ENCODE measurements around the gene ARAP2.

Gene ARAP2

DNA sequence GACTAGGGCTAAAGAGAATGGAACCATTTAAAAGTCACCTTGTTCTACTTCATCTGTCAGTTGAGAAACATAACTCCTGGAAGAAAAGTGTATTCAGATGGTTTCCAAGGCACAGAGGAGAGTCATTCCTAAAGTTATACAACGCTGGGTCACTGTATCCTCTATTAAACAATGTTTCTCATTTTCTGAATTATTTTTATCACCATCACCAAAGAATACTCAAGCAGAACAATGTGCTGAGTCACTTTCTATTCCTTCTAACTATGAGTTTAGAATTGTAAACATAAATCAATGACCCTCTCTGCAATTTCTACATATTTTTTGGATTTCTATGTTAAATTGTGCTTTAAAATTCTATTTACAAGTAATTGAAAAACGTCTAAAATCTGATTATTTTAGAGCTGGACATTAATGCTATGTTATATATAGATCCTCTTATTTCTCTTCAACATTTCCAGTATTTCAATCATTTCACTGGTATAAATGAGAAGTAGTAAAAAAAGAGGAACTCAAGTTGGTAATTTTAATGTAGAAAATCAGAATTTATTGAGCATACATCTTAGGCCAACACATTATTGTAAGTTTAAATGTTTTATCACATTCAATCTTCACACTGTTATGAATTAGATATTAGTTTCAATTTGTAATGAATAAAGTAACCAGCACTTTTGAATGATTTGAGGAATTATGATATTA lies 44.6 kb upstream of the ARAP2 start:
- H3K36me3 ChIP-seq (ENCODE audit: control insufficient read depth, low read length) = no peaks in the 10 kb centered on the region
- no peaks in the 10 kb centered on the region for H4K20me1 ChIP-seq (ENCODE audit: control insufficient read depth, insufficient read depth, low read depth, low read length)
- no peaks in the 10 kb centered on the region for H3K9me3 ChIP-seq (ENCODE audit: control insufficient read depth, insufficient read depth, low read length)
- TF ChIP-seq, protein P1, sequence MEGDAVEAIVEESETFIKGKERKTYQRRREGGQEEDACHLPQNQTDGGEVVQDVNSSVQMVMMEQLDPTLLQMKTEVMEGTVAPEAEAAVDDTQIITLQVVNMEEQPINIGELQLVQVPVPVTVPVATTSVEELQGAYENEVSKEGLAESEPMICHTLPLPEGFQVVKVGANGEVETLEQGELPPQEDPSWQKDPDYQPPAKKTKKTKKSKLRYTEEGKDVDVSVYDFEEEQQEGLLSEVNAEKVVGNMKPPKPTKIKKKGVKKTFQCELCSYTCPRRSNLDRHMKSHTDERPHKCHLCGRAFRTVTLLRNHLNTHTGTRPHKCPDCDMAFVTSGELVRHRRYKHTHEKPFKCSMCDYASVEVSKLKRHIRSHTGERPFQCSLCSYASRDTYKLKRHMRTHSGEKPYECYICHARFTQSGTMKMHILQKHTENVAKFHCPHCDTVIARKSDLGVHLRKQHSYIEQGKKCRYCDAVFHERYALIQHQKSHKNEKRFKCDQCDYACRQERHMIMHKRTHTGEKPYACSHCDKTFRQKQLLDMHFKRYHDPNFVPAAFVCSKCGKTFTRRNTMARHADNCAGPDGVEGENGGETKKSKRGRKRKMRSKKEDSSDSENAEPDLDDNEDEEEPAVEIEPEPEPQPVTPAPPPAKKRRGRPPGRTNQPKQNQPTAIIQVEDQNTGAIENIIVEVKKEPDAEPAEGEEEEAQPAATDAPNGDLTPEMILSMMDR (IDR thresholded peaks at IDR 0.05; ENCODE audit: low read depth, low read length, poor library complexity, severe bottlenecking) = no peak
- TF ChIP-seq EZH2phosphoT487 (IDR thresholded peaks at IDR 0.05; ENCODE audit: borderline replicate concordance, low read length) = no peak
- no peak overlapping the region for H3K4me3 ChIP-seq (ENCODE audit: low read length)
- H3K27ac ChIP-seq (ENCODE audit: low read depth, low read length) = no peak overlapping the region
- no peaks in the 10 kb centered on the region for H3K79me2 ChIP-seq (ENCODE audit: control insufficient read depth, low read length)
- H3K27me3 ChIP-seq (ENCODE audit: control insufficient read depth, low read length) = no peaks in the 10 kb centered on the region
- no peaks in the 10 kb centered on the region for H3F3A ChIP-seq (ENCODE audit: control insufficient read depth, insufficient read depth)
- H3K9me2 ChIP-seq (replicated peaks; ENCODE audit: control insufficient read depth, low read length) = no peaks in the 10 kb centered on the region; the same call in 1 of the 2 replicates
- no peak overlapping the region for H3K4me2 ChIP-seq (ENCODE audit: low read length)
- H3K4me1 ChIP-seq (ENCODE audit: control insufficient read depth, low read length) = no peaks in the 10 kb centered on the region

DNA sequence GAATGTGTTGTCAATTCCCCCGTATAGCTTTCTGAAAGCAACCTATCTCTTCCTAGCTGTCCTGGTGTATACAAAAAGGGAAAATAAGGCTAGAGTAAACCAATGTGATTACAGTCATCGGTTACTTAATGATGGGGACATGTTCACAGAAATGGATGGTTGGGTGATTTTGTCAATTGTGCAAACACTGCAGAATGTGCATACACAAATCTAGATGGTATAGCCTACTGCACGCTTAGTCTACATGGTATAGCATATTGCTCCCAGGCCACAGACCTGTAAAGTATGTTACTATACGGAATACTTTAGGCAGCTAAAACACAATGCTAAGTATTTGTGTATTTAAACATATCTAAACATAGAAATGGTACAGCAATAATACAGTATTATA lies 42.2 kb upstream of the ARAP2 start:
- Histone ChIP-seq H3K4me2 (ENCODE audit: low read length) (no peak overlapping the region), H3K9me3 (ENCODE audit: control insufficient read depth, insufficient read depth, low read length) (no peaks in the 10 kb centered on the region), H3K79me2 (ENCODE audit: control insufficient read depth, low read length) (no peaks in the 10 kb centered on the region), H3K27ac (ENCODE audit: low read depth, low read length) (no peak overlapping the region), H3K36me3 (ENCODE audit: control insufficient read depth, low read length) (no peaks in the 10 kb centered on the region), H3F3A (ENCODE audit: control insufficient read depth, insufficient read depth) (no peaks in the 10 kb centered on the region), H4K20me1 (ENCODE audit: control insufficient read depth, insufficient read depth, low read depth, low read length) (no peaks in the 10 kb centered on the region), H3K4me1 (ENCODE audit: control insufficient read depth, low read length) (no peaks in the 10 kb centered on the region), H3K27me3 (ENCODE audit: control insufficient read depth, low read length) (no peaks in the 10 kb centered on the region), H3K9me2 (replicated peaks; ENCODE audit: control insufficient read depth, low read length) (no peaks in the 10 kb centered on the region; the same call in 1 of the 2 replicates), H3K4me3 (ENCODE audit: low read length) (no peak overlapping the region)
- TF ChIP-seq, protein P1 (IDR thresholded peaks at IDR 0.05; ENCODE audit: low read depth, low read length, poor library complexity, severe bottlenecking) = no peak
- no peak for TF ChIP-seq EZH2phosphoT487 (IDR thresholded peaks at IDR 0.05; ENCODE audit: borderline replicate concordance, low read length)

DNA sequence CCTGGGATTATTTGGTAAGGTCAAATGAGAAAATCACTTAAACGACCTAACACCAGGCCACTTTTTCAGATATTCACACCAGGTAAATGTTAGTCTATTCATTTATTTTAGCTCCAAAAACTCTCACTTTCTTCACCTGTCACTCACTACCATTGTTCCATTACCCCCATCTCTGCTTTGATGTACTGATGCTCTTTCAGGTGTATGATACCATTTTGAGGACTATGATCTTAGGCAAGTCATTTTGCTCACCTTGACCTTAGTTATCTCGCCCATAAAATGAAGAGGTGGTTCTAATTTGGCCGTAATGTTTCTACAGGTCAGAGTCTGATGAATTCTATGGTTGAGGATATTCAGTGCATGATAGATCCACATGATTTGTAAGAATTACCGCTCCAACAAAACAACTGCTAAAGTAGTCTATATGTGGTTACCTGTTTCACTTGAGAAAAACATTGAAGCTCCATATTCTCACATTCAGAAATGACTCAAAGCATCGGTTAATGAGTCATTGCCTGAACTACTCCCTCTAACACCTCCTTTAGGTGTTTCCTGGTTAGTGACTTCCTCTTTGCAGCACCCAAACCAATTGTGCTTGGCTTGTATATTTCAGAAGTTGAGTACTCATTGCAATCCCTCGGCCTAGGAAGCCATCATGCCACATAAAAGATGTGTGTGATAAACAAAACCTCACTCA lies 41.6 kb upstream of the ARAP2 start:
- H3K27ac ChIP-seq (ENCODE audit: low read depth, low read length) = no peak overlapping the region
- H3K4me2 ChIP-seq (ENCODE audit: low read length) = no peak overlapping the region
- no peak overlapping the region for H3K4me3 ChIP-seq (ENCODE audit: low read length)
- no peaks in the 10 kb centered on the region for H3K9me3 ChIP-seq (ENCODE audit: control insufficient read depth, insufficient read depth, low read length)
- H3K27me3 ChIP-seq (ENCODE audit: control insufficient read depth, low read length) = no peaks in the 10 kb centered on the region
- no peaks in the 10 kb centered on the region for H3K79me2 ChIP-seq (ENCODE audit: control insufficient read depth, low read length)
- H3K4me1 ChIP-seq (ENCODE audit: control insufficient read depth, low read length) = no peaks in the 10 kb centered on the region
- TF ChIP-seq, protein P1 (IDR thresholded peaks at IDR 0.05; ENCODE audit: low read depth, low read length, poor library complexity, severe bottlenecking) = no peak
- TF ChIP-seq EZH2phosphoT487 (IDR thresholded peaks at IDR 0.05; ENCODE audit: borderline replicate concordance, low read length) = no peak
- no peaks in the 10 kb centered on the region; the same call in 1 of the 2 replicates for H3K9me2 ChIP-seq (replicated peaks; ENCODE audit: control insufficient read depth, low read length)
- no peaks in the 10 kb centered on the region for H4K20me1 ChIP-seq (ENCODE audit: control insufficient read depth, insufficient read depth, low read depth, low read length)
- no peaks in the 10 kb centered on the region for H3F3A ChIP-seq (ENCODE audit: control insufficient read depth, insufficient read depth)
- no peaks in the 10 kb centered on the region for H3K36me3 ChIP-seq (ENCODE audit: control insufficient read depth, low read length)
